Measurements from ENCODE around the gene ACAP2.

DNA sequence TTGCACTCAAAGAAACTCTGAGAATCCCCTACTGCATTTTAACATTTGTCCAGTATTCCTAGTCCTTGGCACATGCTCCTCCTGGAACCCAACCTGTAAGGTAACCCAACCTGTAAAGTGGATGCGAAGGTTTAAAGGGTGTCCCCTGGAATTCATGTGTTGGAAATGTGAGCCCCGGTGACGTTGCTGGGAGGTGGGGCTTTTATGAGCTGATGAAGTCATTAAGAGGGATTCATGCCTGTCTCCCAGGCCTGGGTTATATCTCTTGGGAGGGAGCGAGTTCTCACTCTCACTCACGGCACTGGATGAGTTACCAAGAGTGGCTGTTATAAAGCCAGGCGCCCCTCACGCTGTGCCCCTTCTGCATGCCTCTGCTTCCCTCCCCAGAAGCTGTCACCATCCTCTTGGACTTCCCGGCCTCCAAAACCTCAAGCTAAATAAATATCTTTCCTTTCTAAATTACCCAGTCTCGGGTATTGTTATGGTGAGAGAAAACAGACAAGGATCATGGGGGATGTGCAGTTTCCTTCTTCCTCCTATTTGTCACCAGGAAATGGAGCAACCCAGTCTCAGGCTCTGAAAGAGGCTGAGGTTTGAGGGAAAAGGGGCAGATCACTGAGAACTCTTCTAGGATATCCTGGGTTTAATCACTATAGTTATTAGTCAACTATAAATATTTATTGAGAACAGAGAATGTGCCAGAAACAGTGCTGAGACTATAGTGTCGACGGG, 179.5 kb downstream of the ACAP2 start:
- no peak for TF ChIP-seq POLR2A (IDR thresholded peaks at IDR 0.05)
- TF ChIP-seq, protein P1, sequence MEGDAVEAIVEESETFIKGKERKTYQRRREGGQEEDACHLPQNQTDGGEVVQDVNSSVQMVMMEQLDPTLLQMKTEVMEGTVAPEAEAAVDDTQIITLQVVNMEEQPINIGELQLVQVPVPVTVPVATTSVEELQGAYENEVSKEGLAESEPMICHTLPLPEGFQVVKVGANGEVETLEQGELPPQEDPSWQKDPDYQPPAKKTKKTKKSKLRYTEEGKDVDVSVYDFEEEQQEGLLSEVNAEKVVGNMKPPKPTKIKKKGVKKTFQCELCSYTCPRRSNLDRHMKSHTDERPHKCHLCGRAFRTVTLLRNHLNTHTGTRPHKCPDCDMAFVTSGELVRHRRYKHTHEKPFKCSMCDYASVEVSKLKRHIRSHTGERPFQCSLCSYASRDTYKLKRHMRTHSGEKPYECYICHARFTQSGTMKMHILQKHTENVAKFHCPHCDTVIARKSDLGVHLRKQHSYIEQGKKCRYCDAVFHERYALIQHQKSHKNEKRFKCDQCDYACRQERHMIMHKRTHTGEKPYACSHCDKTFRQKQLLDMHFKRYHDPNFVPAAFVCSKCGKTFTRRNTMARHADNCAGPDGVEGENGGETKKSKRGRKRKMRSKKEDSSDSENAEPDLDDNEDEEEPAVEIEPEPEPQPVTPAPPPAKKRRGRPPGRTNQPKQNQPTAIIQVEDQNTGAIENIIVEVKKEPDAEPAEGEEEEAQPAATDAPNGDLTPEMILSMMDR (IDR thresholded peaks at IDR 0.05), result no peak
